ENCODE measurements around the gene SYNPR.

SYNPR gene

GRCh38 chr3:63654931-63655330, 376.8 kb downstream of the SYNPR start:
- no peaks in the 10 kb centered on the region for H3K36me3 ChIP-seq
- no peak for TF ChIP-seq CTCF (IDR thresholded peaks at IDR 0.05; ENCODE audit: low read depth, low read length)
- no peak overlapping the region for H3K4me3 ChIP-seq (ENCODE audit: low read depth, low read length)
- no peaks in the 10 kb centered on the region for H3K4me1 ChIP-seq
- peaks cover 4% of the 10 kb centered on the region; the same call in 1 of the 2 replicates for H3K27me3 ChIP-seq
- no peaks in the 10 kb centered on the region for H3K9me3 ChIP-seq
- DNase-seq: no peak

- DNase-seq: no peak
- no peaks in the 10 kb centered on the region for H3K4me1 ChIP-seq
- H3K4me3 ChIP-seq (ENCODE audit: low read depth, low read length): no peak overlapping the region
- TF ChIP-seq CTCF (IDR thresholded peaks at IDR 0.05; ENCODE audit: low read depth, low read length): no peak
- H3K36me3 ChIP-seq: no peaks in the 10 kb centered on the region
- H3K27me3 ChIP-seq: peaks cover 4% of the 10 kb centered on the region; the same call in 1 of the 2 replicates
- H3K9me3 ChIP-seq: no peaks in the 10 kb centered on the region
These were observed 377.4 kb downstream of the SYNPR start for GRCh38 chr3:63655519-63655918.

GRCh38 chr3:63656786-63657185, 378.7 kb downstream of the SYNPR start:
- peaks cover 5% of the 10 kb centered on the region; the same call in 1 of the 2 replicates for H3K27me3 ChIP-seq
- no peak for DNase-seq

GRCh38 chr3:63661242-63661641, 383.1 kb downstream of the SYNPR start:
- Histone ChIP-seq H3K27me3 (peaks cover 4% of the 10 kb centered on the region; the same call in 1 of the 2 replicates), H3K36me3 (no peaks in the 10 kb centered on the region), H3K9me3 (no peaks in the 10 kb centered on the region), H3K4me3 (ENCODE audit: low read depth, low read length) (no peak overlapping the region), H3K4me1 (no peaks in the 10 kb centered on the region)
- peak; percentile 48 for TF ChIP-seq CTCF (IDR thresholded peaks at IDR 0.05; ENCODE audit: low read depth, low read length)
- DNase-seq: peak; percentile 11

More at GRCh38 chr3:63656786-63657185, 378.7 kb downstream of the SYNPR start:
- H3K36me3 ChIP-seq: no peaks in the 10 kb centered on the region
- no peaks in the 10 kb centered on the region for H3K4me1 ChIP-seq
- no peaks in the 10 kb centered on the region for H3K9me3 ChIP-seq
- no peak overlapping the region for H3K4me3 ChIP-seq (ENCODE audit: low read depth, low read length)
- no peak for TF ChIP-seq CTCF (IDR thresholded peaks at IDR 0.05; ENCODE audit: low read depth, low read length)

- no peak for DNase-seq
- Histone ChIP-seq H3K4me3 (ENCODE audit: low read depth, low read length) (no peak overlapping the region), H3K27me3 (peaks cover 4% of the 10 kb centered on the region; the same call in 1 of the 2 replicates), H3K4me1 (no peaks in the 10 kb centered on the region), H3K9me3 (no peaks in the 10 kb centered on the region), H3K36me3 (no peaks in the 10 kb centered on the region)
- no peak for TF ChIP-seq CTCF (IDR thresholded peaks at IDR 0.05; ENCODE audit: low read depth, low read length)
These were observed 383.9 kb downstream of the SYNPR start for GRCh38 chr3:63662011-63662410.

- no peaks in the 10 kb centered on the region for H3K36me3 ChIP-seq
- DNase-seq: no peak
- no peaks in the 10 kb centered on the region for H3K9me3 ChIP-seq
- H3K4me3 ChIP-seq (ENCODE audit: low read depth, low read length): no peak overlapping the region
- H3K4me1 ChIP-seq: no peaks in the 10 kb centered on the region
- H3K27me3 ChIP-seq: peaks cover 4% of the 10 kb centered on the region; the same call in 1 of the 2 replicates
- TF ChIP-seq CTCF (IDR thresholded peaks at IDR 0.05; ENCODE audit: low read depth, low read length): no peak
These were observed 384.4 kb downstream of the SYNPR start for GRCh38 chr3:63662500-63662899.

Measured in BE2C (cell line).